Right atrium auricular region (tissue), 2 donors: ENCODE results near the gene CTNNB1. TPM values are rescaled to one million over a fixed set of nuclear protein-coding genes. Genes with fewer than 3 reads are reported as not detected.
"Not testable (repeated sequence)": the region's sequence is repeated elsewhere in the genome, so short reads cannot be mapped to it uniquely, and the experiment has no call there.

Experiments used
- DNase-seq: peaks from one replicate; pipeline ENCODE4 v3.0.0-alpha.2; 2019; ENCODE audit warnings: low spot score
- H3K27ac ChIP-seq, 2 donors: fragments of 200-600 bp; sonication (generic); 1 replicate in 1 of 2; 2 replicates in 1 of 2; pipeline ENCODE4 v1.5.1; 2016 to 2019
- H3K27me3 ChIP-seq, 2 donors: fragments of 200-600 bp; sonication (generic); one replicate each; pipeline versions ENCODE4 v1.5.1 to v1.6.0; 2017 to 2019
- H3K36me3 ChIP-seq: fragments of 200-600 bp; sonication (generic); one replicate; pipeline ENCODE4 v1.5.1; 2016
- H3K4me1 ChIP-seq, 2 donors: fragments of 200-600 bp; sonication (generic); one replicate each; pipeline versions ENCODE4 v1.5.1 to v1.6.0; 2017 to 2019
- H3K4me3 ChIP-seq, 2 donors: fragments of 200-600 bp; sonication (generic); 1 replicate in 1 of 2; 2 replicates in 1 of 2; pipeline ENCODE4 v1.5.1; 2017 to 2019; ENCODE audit warnings: mild to moderate bottlenecking in 1 of 2, moderate library complexity in 1 of 2
- H3K9me3 ChIP-seq, 2 donors: fragments of 200-600 bp; sonication (generic); one replicate each; pipeline ENCODE4 v1.5.1; 2019
- CTCF ChIP-seq, 2 donors: fragments of 200-600 bp; sonication (generic); IDR thresholded peaks; one replicate each; pipeline ENCODE4 v1.5.1; 2019; ENCODE audit warnings: antibody characterized with exemption in 2 of 2
- total RNA-seq, 2 donors: library from RNA; depleted of rRNA; stranded (reverse); fragments of >200 nt; gene quantifications; one replicate each; pipeline ENCODE4 v1.1.0, GENCODE V29; 2016

The CTNNB1 gene
- total RNA-seq, 2 donors from 2014 or later, result 156 to 261 TPM

GRCh38 chr3:41274944-41275668 lies 75.8 kb downstream of the CTNNB1 start:
- Histone ChIP-seq H3K4me3 (no peak overlapping the region), H3K36me3 (no peaks in the 10 kb centered on the region), H3K27ac (no peak overlapping the region), H3K9me3 (peaks cover 0 to 8% of the 10 kb centered on the region in 2 donors), H3K27me3 (no peaks in the 10 kb centered on the region), H3K4me1 (no peaks in the 10 kb centered on the region)
- no peak for TF ChIP-seq CTCF (IDR thresholded peaks at IDR 0.05)
- DNase-seq, result no peak

GRCh38 chr3:41276191-41276590 lies 76.9 kb downstream of the CTNNB1 start:
- H3K9me3 ChIP-seq, result peaks cover 0 to 8% of the 10 kb centered on the region in 2 donors
- H3K27ac ChIP-seq, result no peak overlapping the region
- no peaks in the 10 kb centered on the region for H3K4me1 ChIP-seq
- TF ChIP-seq CTCF (IDR thresholded peaks at IDR 0.05), result no peak
- no peak for DNase-seq
- H3K36me3 ChIP-seq, result no peaks in the 10 kb centered on the region
- H3K27me3 ChIP-seq, result no peaks in the 10 kb centered on the region
- H3K4me3 ChIP-seq, result no peak overlapping the region

GRCh38 chr3:41277790-41278465 lies 78.6 kb downstream of the CTNNB1 start:
- peaks cover 0 to 2% of the 10 kb centered on the region in 2 donors for H3K9me3 ChIP-seq
- TF ChIP-seq CTCF (IDR thresholded peaks at IDR 0.05), result no peak
- no peaks in the 10 kb centered on the region for H3K27me3 ChIP-seq
- no peak overlapping the region for H3K27ac ChIP-seq
- H3K4me3 ChIP-seq, result no peak overlapping the region
- H3K4me1 ChIP-seq, result no peaks in the 10 kb centered on the region
- H3K36me3 ChIP-seq, result no peaks in the 10 kb centered on the region
- DNase-seq, result no peak

GRCh38 chr3:41284934-41285333 lies 85.6 kb downstream of the CTNNB1 start:
- not testable (repeated sequence) for H3K27ac ChIP-seq, H3K4me3 ChIP-seq, H3K9me3 ChIP-seq, H3K4me1 ChIP-seq, DNase-seq, H3K27me3 ChIP-seq, H3K36me3 ChIP-seq

GRCh38 chr3:41286305-41286704 lies 87.0 kb downstream of the CTNNB1 start:
- no peaks in the 10 kb centered on the region for H3K36me3 ChIP-seq
- no peaks in the 10 kb centered on the region for H3K9me3 ChIP-seq
- H3K27me3 ChIP-seq, result no peaks in the 10 kb centered on the region
- no peak overlapping the region for H3K4me3 ChIP-seq
- H3K27ac ChIP-seq, result no peak overlapping the region
- peaks cover 0 to 4% of the 10 kb centered on the region in 2 donors for H3K4me1 ChIP-seq
- DNase-seq, result no peak
- no peak for TF ChIP-seq CTCF (IDR thresholded peaks at IDR 0.05)

GRCh38 chr3:41288785-41289184 lies 89.5 kb downstream of the CTNNB1 start:
- H3K4me1 ChIP-seq, result peaks cover 0 to 4% of the 10 kb centered on the region in 2 donors
- no peaks in the 10 kb centered on the region for H3K27me3 ChIP-seq
- H3K27ac ChIP-seq, result no peak overlapping the region
- H3K36me3 ChIP-seq, result no peaks in the 10 kb centered on the region
- no peak for DNase-seq
- TF ChIP-seq CTCF (IDR thresholded peaks at IDR 0.05), result no peak
- no peak overlapping the region for H3K4me3 ChIP-seq
- no peaks in the 10 kb centered on the region for H3K9me3 ChIP-seq
